ENCODE data around the gene ELMO2.

The ELMO2 gene

GRCh38 chr20:46400253-46400652 is 6.2 kb downstream of the ELMO2 start:
- no peaks in the 10 kb centered on the region for H3K9me3 ChIP-seq (ENCODE audit: low read length)
- no peaks in the 10 kb centered on the region for H3K36me3 ChIP-seq (ENCODE audit: insufficient read depth, low read length)
- H3F3A ChIP-seq (ENCODE audit: insufficient read depth, low read length): no peaks in the 10 kb centered on the region; the same call in 1 of the 2 replicates
- no peak overlapping the region for H3K4me3 ChIP-seq (ENCODE audit: low read depth, low read length, poor library complexity, severe bottlenecking)
- no peak overlapping the region for H3K27ac ChIP-seq (ENCODE audit: low read depth, low read length, poor library complexity, severe bottlenecking)
- no peak overlapping the region for H3K4me2 ChIP-seq (ENCODE audit: low read length)
- TF ChIP-seq EZH2 (IDR thresholded peaks at IDR 0.05; ENCODE audit: borderline replicate concordance, low read length): no peak
- no peak for TF ChIP-seq CTCF (IDR thresholded peaks at IDR 0.05; ENCODE audit: low read length)
- H3K4me1 ChIP-seq (ENCODE audit: insufficient read depth, low read length, severe bottlenecking): peaks cover 5% of the 10 kb centered on the region
- H3K9me2 ChIP-seq (ENCODE audit: low read depth, low read length): no peaks in the 10 kb centered on the region
- H4K20me1 ChIP-seq (ENCODE audit: insufficient read depth, low read length): no peaks in the 10 kb centered on the region
- no peaks in the 10 kb centered on the region for H3K27me3 ChIP-seq (ENCODE audit: insufficient read depth, low read length)
- H3K79me2 ChIP-seq (ENCODE audit: insufficient read depth, low read length): no peaks in the 10 kb centered on the region
- H3K9ac ChIP-seq (ENCODE audit: low read length): no peak overlapping the region
- H2AFZ ChIP-seq (ENCODE audit: low read length): no peak overlapping the region

DNA sequence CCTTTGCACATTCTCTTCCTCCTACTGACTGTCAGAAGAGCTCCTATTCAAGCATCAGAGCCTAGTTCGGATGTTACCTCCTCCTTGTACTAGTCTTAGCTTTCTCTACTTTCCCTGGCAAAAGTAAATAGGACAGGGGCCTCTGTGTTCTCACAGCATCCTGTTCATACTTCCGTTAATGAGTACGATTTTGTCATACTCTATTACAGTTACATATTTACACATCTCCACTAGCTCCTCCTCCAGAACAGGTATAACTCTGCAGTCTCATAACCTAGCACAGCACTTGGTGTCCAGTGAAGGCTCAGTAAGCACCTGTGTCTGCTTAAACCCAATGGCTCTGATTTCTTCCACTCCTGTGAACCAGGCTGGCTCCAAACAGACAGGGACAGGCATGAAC is 7.0 kb downstream of the ELMO2 start:
- Histone ChIP-seq H3K9me2 (ENCODE audit: low read depth, low read length) (no peaks in the 10 kb centered on the region), H3K9ac (ENCODE audit: low read length) (no peak overlapping the region), H3K27ac (ENCODE audit: low read depth, low read length, poor library complexity, severe bottlenecking) (no peak overlapping the region), H4K20me1 (ENCODE audit: insufficient read depth, low read length) (no peaks in the 10 kb centered on the region), H3K4me2 (ENCODE audit: low read length) (no peak overlapping the region), H3K4me3 (ENCODE audit: low read depth, low read length, poor library complexity, severe bottlenecking) (no peak overlapping the region), H3K9me3 (ENCODE audit: low read length) (no peaks in the 10 kb centered on the region), H3F3A (ENCODE audit: insufficient read depth, low read length) (no peaks in the 10 kb centered on the region; the same call in 1 of the 2 replicates), H3K27me3 (ENCODE audit: insufficient read depth, low read length) (no peaks in the 10 kb centered on the region), H2AFZ (ENCODE audit: low read length) (no peak overlapping the region), H3K4me1 (ENCODE audit: insufficient read depth, low read length, severe bottlenecking) (no peaks in the 10 kb centered on the region), H3K79me2 (ENCODE audit: insufficient read depth, low read length) (no peaks in the 10 kb centered on the region), H3K36me3 (ENCODE audit: insufficient read depth, low read length) (no peaks in the 10 kb centered on the region)
- TF ChIP-seq CTCF (IDR thresholded peaks at IDR 0.05; ENCODE audit: low read length) (no peak), EZH2 (IDR thresholded peaks at IDR 0.05; ENCODE audit: borderline replicate concordance, low read length) (no peak)

DNA sequence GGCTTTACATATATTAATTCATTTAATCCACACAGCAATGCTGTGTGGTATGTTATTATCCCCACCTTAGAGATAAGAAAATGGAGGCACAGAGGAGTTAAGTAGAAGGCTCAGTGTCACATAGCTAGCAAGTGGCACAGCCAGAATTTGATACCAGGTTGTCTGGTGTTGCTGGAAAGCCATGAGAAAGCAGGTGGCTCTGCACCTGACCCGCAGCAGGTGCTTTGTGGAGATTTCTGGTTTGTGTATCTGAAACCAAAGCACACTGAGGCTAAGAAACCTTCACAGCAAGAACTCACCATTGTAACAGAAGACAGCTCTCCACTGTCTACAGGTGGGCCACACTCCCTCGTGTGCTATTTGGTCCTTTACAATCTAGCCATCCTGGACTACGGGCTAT is 7.5 kb downstream of the ELMO2 start:
- no peaks in the 10 kb centered on the region for H3K27me3 ChIP-seq (ENCODE audit: insufficient read depth, low read length)
- no peak overlapping the region for H3K9ac ChIP-seq (ENCODE audit: low read length)
- H3K9me3 ChIP-seq (ENCODE audit: low read length): no peaks in the 10 kb centered on the region
- H3K9me2 ChIP-seq (ENCODE audit: low read depth, low read length): no peaks in the 10 kb centered on the region
- H3K79me2 ChIP-seq (ENCODE audit: insufficient read depth, low read length): no peaks in the 10 kb centered on the region
- no peaks in the 10 kb centered on the region for H3K4me1 ChIP-seq (ENCODE audit: insufficient read depth, low read length, severe bottlenecking)
- H2AFZ ChIP-seq (ENCODE audit: low read length): no peak overlapping the region
- peaks cover 3% of the 10 kb centered on the region for H3K36me3 ChIP-seq (ENCODE audit: insufficient read depth, low read length)
- H4K20me1 ChIP-seq (ENCODE audit: insufficient read depth, low read length): no peaks in the 10 kb centered on the region
- H3F3A ChIP-seq (ENCODE audit: insufficient read depth, low read length): no peaks in the 10 kb centered on the region; the same call in 1 of the 2 replicates
- TF ChIP-seq EZH2 (IDR thresholded peaks at IDR 0.05; ENCODE audit: borderline replicate concordance, low read length): no peak
- TF ChIP-seq CTCF (IDR thresholded peaks at IDR 0.05; ENCODE audit: low read length): no peak
- no peak overlapping the region for H3K27ac ChIP-seq (ENCODE audit: low read depth, low read length, poor library complexity, severe bottlenecking)
- no peak overlapping the region for H3K4me2 ChIP-seq (ENCODE audit: low read length)
- no peak overlapping the region for H3K4me3 ChIP-seq (ENCODE audit: low read depth, low read length, poor library complexity, severe bottlenecking)
